ENCODE results near the gene PCBP4. TPM values are rescaled to one million over a fixed set of nuclear protein-coding genes. Genes with fewer than 3 reads are reported as not detected.

PCBP4 gene
- polyA plus RNA-seq, 3 donors = 0.09 to 1.3 (median 0.22) TPM

DNA sequence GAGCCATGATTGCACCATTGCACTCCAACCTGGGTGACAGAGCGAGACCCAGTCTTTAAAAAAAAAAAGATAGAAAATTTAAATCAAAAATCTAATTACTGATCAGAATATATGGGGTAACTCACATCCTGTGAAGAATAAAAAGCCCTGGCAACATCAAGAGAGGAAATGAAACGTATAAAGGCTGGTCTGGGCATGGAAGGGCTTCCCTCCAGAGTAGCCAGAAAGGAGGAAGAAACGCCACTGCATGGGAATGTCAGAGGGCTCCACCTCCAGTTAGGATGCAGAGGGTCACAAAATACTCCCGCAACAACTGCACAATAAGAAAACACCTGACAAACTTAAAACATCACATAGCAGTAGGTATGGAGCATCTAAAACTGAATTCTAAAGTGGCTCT is 59.2 kb downstream of the PCBP4 start:
- H3K4me3 Mint-ChIP-seq = no peak overlapping the region

More for the DNA sequence above, 59.2 kb downstream of the PCBP4 start:
- H3K36me3 ChIP-seq (replicated peaks in 1 of 2; ENCODE audit: control insufficient read depth in 1 of 2, insufficient read depth in 2 of 2, low read length in 2 of 2) = no peaks in the 10 kb centered on the region
- Mint-ChIP-seq H3K4me1 (no peaks in the 10 kb centered on the region), H3K36me3 (no peaks in the 10 kb centered on the region), H3K27ac (no peak overlapping the region), H3K27me3 (ENCODE audit: low read depth in 3 of 3) (peaks cover 5 to 18% (median 9%) of the 10 kb centered on the region in 3 donors), H3K9me3 (peaks cover 21 to 51% (median 39%) of the 10 kb centered on the region in 7 donors)
- DNase-seq = no peak
- H4K20me1 ChIP-seq (ENCODE audit: insufficient read depth, low read length) = no peaks in the 10 kb centered on the region
- no peaks in the 10 kb centered on the region for H3K79me2 ChIP-seq (ENCODE audit: insufficient read depth, low read length)
- no peak overlapping the region for H3K9ac ChIP-seq (ENCODE audit: insufficient read depth, low read length, poor library complexity, severe bottlenecking)
- H2AFZ ChIP-seq (ENCODE audit: insufficient read depth, low read depth, low read length, poor library complexity, severe bottlenecking) = no peak overlapping the region
- intact Hi-C loops (cut with micrococcal nuclease) = no loop called here
- no peak overlapping the region for H3K27ac ChIP-seq (ENCODE audit: low read depth in 1 of 2, low read length in 2 of 2)
- H3K4me1 ChIP-seq (ENCODE audit: control insufficient read depth in 1 of 2, insufficient read depth in 2 of 2, low read length in 2 of 2) = no peaks in the 10 kb centered on the region
- TF ChIP-seq, protein P1, sequence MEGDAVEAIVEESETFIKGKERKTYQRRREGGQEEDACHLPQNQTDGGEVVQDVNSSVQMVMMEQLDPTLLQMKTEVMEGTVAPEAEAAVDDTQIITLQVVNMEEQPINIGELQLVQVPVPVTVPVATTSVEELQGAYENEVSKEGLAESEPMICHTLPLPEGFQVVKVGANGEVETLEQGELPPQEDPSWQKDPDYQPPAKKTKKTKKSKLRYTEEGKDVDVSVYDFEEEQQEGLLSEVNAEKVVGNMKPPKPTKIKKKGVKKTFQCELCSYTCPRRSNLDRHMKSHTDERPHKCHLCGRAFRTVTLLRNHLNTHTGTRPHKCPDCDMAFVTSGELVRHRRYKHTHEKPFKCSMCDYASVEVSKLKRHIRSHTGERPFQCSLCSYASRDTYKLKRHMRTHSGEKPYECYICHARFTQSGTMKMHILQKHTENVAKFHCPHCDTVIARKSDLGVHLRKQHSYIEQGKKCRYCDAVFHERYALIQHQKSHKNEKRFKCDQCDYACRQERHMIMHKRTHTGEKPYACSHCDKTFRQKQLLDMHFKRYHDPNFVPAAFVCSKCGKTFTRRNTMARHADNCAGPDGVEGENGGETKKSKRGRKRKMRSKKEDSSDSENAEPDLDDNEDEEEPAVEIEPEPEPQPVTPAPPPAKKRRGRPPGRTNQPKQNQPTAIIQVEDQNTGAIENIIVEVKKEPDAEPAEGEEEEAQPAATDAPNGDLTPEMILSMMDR (IDR thresholded peaks at IDR 0.05) = no peak
- no peak overlapping the region for H3K4me3 ChIP-seq (replicated peaks in 1 of 3; ENCODE audit: low read depth in 2 of 3, low read length in 3 of 3)
- WGBS (ENCODE audit: insufficient coverage) = 57% methylated on average over 1 of the region's 4 CpGs
- no peaks in the 10 kb centered on the region for H3K27me3 ChIP-seq (ENCODE audit: control insufficient read depth in 2 of 2, insufficient read depth in 2 of 2, low read length in 2 of 2)
- peaks cover 0 to 14% of the 10 kb centered on the region in 2 donors for H3K9me3 ChIP-seq (replicated peaks in 1 of 2; ENCODE audit: control insufficient read depth in 1 of 2, insufficient read depth in 1 of 2, low read length in 2 of 2)
- no peak overlapping the region for H3K4me2 ChIP-seq (replicated peaks; ENCODE audit: extremely low read depth, low read length, poor library complexity, severe bottlenecking)

Small RNAs within 50 kb of the gene (small RNA-seq; reads per million reads assigned to genes)
- gene AC115284.1 (ENCODE audit: insufficient read length, low read depth) = not detected

Other genes with a start within 250 kb of the PCBP4 start
- gene IQCF6, start 188.2 kb downstream of the PCBP4 start, polyA plus RNA-seq = not detected
- not detected for gene IQCF2, start 105.8 kb downstream of the PCBP4 start, polyA plus RNA-seq
- gene IQCF5, start 91.9 kb downstream of the PCBP4 start, polyA plus RNA-seq = not detected
- gene IQCF1, start 64.1 kb downstream of the PCBP4 start, polyA plus RNA-seq = not detected
- 10 to 100 TPM in 1 of 3 donors, 1 to 10 TPM in 2; 6.7 to 10.4 (median 9.9) TPM for gene RRP9, start 25.6 kb downstream of the PCBP4 start, polyA plus RNA-seq
- gene PARP3, start 25.1 kb downstream of the PCBP4 start, polyA plus RNA-seq = 1 to 10 TPM; 1.2 to 6.9 (median 1.7) TPM
- not detected for gene GPR62, start 12.1 kb downstream of the PCBP4 start, polyA plus RNA-seq
- 10 to 100 TPM; 20.3 to 31.2 (median 23.4) TPM for gene ABHD14B, start 6.6 kb upstream of the PCBP4 start, polyA plus RNA-seq
- gene ABHD14A, start 7.6 kb upstream of the PCBP4 start, polyA plus RNA-seq = 10 to 100 TPM in 2 of 3 donors, 1 to 10 TPM in 1; 6.9 to 13.2 (median 11.7) TPM
- 10 to 100 TPM; 13.3 to 18.0 (median 14.5) TPM for gene ACY1, start 16.1 kb upstream of the PCBP4 start, polyA plus RNA-seq
- gene RPL29, start 28.4 kb upstream of the PCBP4 start, polyA plus RNA-seq = 1,000 to 10,000 TPM in 1 of 3 donors, 100 to 1,000 TPM in 2; 753 to 2,360 (median 856) TPM
- 10 to 100 TPM in 1 of 3 donors, 1 to 10 TPM in 2; 2.8 to 36.8 (median 3.9) TPM for gene DUSP7, start 89.1 kb upstream of the PCBP4 start, polyA plus RNA-seq
- gene POC1A, start 187.0 kb upstream of the PCBP4 start, polyA plus RNA-seq = 1 to 10 TPM; 1.2 to 2.0 (median 1.5) TPM
- gene ALAS1, start 230.7 kb upstream of the PCBP4 start, polyA plus RNA-seq = 10 to 100 TPM; 20.9 to 84.7 (median 38.7) TPM

Data from CD14-positive monocyte (primary cell).